Esophagus squamous epithelium (tissue), 5 donors: ENCODE measurements around the gene CELSR3. TPM values are rescaled to one million over a fixed set of nuclear protein-coding genes. Genes with fewer than 3 reads are reported as not detected.
A peak's percentile ranks its signal among the peaks of the same experiment; 100 is the strongest.

Experiments
- DNase-seq: peaks from one replicate; lab custom pipeline; 2025; lab: John Stamatoyannopoulos, UW
- H3K27ac ChIP-seq, 4 donors: fragments of 200-600 bp; sonication (generic); one replicate each; pipeline ENCODE4 v1.5.1; 2016 to 2019; ENCODE audit warnings: mild to moderate bottlenecking in 1 of 4
- H3K27me3 ChIP-seq, 4 donors: fragments of 200-600 bp; sonication (generic); 1 replicate in 3 of 4; 2 replicates in 1 of 4; pipeline versions ENCODE4 v1.5.1 to v1.6.0; 2017 to 2021; ENCODE audit warnings: antibody characterized with exemption in 1 of 4
- H3K36me3 ChIP-seq, 3 donors: fragments of 200-600 bp; sonication (generic); one replicate each; pipeline ENCODE4 v1.5.1; 2016 to 2019
- H3K4me1 ChIP-seq, 3 donors: fragments of 200-600 bp; sonication (generic); one replicate each; pipeline ENCODE4 v1.5.1; 2017 to 2019
- H3K4me3 ChIP-seq, 4 donors: fragments of 200-600 bp; sonication (generic); 1 replicate in 3 of 4; 2 replicates in 1 of 4; pipeline ENCODE4 v1.5.1; 2016 to 2019; ENCODE audit warnings: mild to moderate bottlenecking in 2 of 4, moderate library complexity in 1 of 4
- H3K9me3 ChIP-seq, 3 donors: fragments of 200-600 bp; sonication (generic); one replicate each; pipeline ENCODE4 v1.5.1; 2016 to 2019
- CTCF ChIP-seq, 6 experiments: fragments of 450-650 bp in 4 of 6; fragments of 200-600 bp in 2 of 6; sonication (generic) in 2 of 6; IDR thresholded peaks; one replicate each; pipeline ENCODE4 v1.5.1; 2016 to 2019; ENCODE audit warnings: antibody characterized with exemption in 6 of 6, mild to moderate bottlenecking in 4 of 6, moderate library complexity in 4 of 6
- POLR2A ChIP-seq, 4 donors: fragments of 450-650 bp; IDR thresholded peaks; one replicate each; pipeline ENCODE4 v1.6.1; 2017; ENCODE audit warnings: antibody characterized with exemption in 4 of 4, mild to moderate bottlenecking in 4 of 4, moderate library complexity in 3 of 4
- WGBS, 2 donors: methylation state at CpG; one replicate each; pipeline ENCODE4 v1.1.5; 2018; 5-methylcytosine and 5-hydroxymethylcytosine counted together
- intact Hi-C: fragments of 100-400 bp; cut with DNase I; formaldehyde crosslinking; loops from one replicate; pipeline ENCODE4 v1.15.0; 2022
- total RNA-seq, 4 donors: library from RNA; depleted of rRNA; stranded (reverse); fragments of >200 nt; gene quantifications; one replicate each; pipeline ENCODE4 v1.1.0, GENCODE V29; 2016
- donor health status: DM: yes; HTN: yes; CAD: no.

CELSR3 gene
- total RNA-seq, 4 donors from 2014 or later: 0.31 to 0.76 (median 0.45) TPM

DNA sequence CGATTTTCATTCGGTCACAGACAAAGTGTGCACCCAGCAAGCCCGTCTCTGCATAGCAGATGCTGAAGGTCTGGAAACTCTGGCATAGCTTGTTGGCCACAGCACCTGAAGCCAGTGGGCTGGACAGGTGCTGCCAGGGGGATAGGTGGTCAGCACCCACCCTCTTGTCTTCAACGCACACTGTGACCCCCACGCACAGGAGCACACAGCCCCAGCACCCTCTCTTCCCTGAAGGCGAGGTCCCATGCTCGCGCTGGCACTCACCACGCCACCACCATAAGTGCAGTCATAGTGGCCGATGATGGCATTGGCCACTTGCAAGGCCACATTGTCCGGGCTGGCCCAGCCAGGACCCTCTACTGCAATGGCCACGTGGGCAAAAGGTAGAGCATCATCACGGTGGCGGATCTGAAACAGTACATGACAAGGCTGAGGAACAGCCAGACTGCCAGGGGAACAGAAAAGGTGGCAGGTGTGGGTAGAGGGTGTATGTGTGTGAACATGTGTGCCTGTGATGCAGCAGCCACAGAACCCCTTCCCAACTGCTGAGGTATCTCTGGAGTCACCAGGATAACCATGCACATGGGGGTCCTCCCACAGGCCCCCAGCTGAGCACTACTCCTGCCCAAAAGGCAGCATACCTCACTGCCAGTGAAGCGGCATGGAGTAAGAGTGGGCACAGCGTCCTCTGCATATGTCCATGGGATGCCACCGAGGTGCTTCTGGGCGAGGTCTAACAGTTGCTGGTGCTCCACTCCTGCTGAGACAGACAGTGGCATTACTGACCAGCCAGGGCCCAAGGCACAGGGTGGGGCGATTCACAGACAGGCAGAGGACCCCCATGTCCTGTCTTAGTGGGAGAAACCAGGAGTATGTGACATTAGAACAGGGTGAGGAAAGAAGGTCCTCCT lies 61.7 kb downstream of the CELSR3 start:
- no peak for TF ChIP-seq POLR2A (IDR thresholded peaks at IDR 0.05)
- TF ChIP-seq CTCF (IDR thresholded peaks at IDR 0.05): no peak
- 85 to 93% methylated on average over 8 to 12 of the region's 19 CpGs for WGBS, 2 donors
- H3K4me1 ChIP-seq: peaks cover 33 to 70% (median 41%) of the 10 kb centered on the region in 3 donors
- H3K9me3 ChIP-seq: no peaks in the 10 kb centered on the region
- H3K27me3 ChIP-seq: no peaks in the 10 kb centered on the region
- no peak overlapping the region for H3K4me3 ChIP-seq
- intact Hi-C loops: no loop called here
- H3K27ac ChIP-seq: peak overlapping the region in 3 of 4 donors; percentile 88 to 90 (median 90)
- H3K36me3 ChIP-seq: peaks cover 50 to 81% (median 64%) of the 10 kb centered on the region in 3 donors
- no peak for DNase-seq

DNA sequence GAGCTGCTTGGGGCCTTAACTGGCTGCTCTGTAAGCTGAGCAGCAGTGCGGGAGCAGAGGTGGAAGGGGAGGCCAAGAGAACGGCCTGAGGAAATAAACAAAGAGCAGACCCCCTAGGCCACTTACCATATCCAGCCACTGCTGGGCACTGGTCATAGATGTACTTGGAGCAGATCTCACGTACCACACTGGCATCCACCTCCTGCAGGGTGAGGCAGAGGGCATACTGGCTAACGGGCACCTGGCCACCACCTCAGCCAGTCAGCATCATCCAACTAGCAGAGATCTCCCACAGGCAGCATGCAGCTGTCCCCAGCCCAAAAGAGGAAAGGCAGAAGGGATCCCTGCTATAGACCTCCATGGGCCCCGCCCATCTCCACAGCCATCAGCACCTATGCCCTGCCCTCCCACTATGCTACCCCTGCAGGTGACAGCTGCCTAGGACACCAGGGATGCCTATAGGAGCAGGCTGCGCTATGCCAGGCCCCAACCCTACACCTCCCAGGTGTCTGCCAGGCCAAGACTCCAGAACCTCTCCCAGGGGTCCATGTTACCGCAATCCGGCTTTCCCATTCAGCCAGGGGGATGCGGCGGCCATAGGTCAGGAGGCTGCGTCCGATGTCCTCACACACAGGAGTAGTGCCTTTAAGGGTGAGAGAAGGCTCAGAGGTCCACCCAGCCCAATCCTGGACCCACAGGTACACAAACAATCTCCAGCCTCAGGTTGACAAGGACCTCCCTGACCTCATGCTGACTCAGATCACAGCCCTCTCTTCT lies 63.0 kb downstream of the CELSR3 start:
- WGBS, 2 donors: 79 to 81% methylated on average over 9 to 10 of the region's 12 CpGs
- peaks cover 0 to 10% (median 0%) of the 10 kb centered on the region in 4 donors for H3K27me3 ChIP-seq
- no peak for DNase-seq
- intact Hi-C loops: no loop called here
- H3K9me3 ChIP-seq: no peaks in the 10 kb centered on the region
- peaks cover 46 to 78% (median 54%) of the 10 kb centered on the region in 3 donors for H3K4me1 ChIP-seq
- H3K27ac ChIP-seq: peak overlapping the region; percentile 82 to 90 (median 89)
- H3K4me3 ChIP-seq: no peak overlapping the region
- TF ChIP-seq CTCF (IDR thresholded peaks at IDR 0.05): no peak
- TF ChIP-seq POLR2A (IDR thresholded peaks at IDR 0.05): no peak
- peaks cover 40 to 68% (median 51%) of the 10 kb centered on the region in 3 donors for H3K36me3 ChIP-seq

DNA sequence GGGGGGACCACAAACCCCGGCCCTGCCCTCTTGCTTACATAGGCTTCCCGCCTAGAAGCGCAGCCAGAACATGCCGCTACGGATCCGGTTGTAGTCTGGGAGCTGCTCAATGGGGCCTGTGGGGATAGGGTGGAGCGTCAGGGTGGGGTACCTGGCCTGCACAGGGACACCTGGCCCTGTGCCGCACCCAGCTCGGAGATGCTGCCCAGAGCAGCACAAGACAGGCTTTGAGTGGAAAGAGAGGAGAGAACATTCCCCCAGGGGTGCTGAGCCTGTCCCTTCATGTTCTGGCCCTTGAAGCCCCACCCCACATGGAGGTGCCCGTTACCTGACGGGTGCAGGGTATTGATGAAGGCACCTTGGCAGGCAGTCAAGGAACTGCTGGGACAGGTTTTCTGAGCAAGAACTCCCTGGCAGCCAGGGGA lies 63.6 kb downstream of the CELSR3 start:
- Histone ChIP-seq H3K27me3 (peaks cover 0 to 16% (median 0%) of the 10 kb centered on the region in 4 donors), H3K4me1 (peaks cover 49 to 84% (median 60%) of the 10 kb centered on the region in 3 donors), H3K9me3 (no peaks in the 10 kb centered on the region), H3K27ac (peak overlapping the region; percentile 82 to 90 (median 89)), H3K4me3 (no peak overlapping the region), H3K36me3 (peaks cover 34 to 62% (median 46%) of the 10 kb centered on the region in 3 donors)
- TF ChIP-seq POLR2A (IDR thresholded peaks at IDR 0.05) (no peak), CTCF (IDR thresholded peaks at IDR 0.05) (no peak)
- intact Hi-C loops: no loop called here
- no peak for DNase-seq
- WGBS, 2 donors: 22 to 76% methylated on average over 3 to 7 of the region's 11 CpGs

DNA sequence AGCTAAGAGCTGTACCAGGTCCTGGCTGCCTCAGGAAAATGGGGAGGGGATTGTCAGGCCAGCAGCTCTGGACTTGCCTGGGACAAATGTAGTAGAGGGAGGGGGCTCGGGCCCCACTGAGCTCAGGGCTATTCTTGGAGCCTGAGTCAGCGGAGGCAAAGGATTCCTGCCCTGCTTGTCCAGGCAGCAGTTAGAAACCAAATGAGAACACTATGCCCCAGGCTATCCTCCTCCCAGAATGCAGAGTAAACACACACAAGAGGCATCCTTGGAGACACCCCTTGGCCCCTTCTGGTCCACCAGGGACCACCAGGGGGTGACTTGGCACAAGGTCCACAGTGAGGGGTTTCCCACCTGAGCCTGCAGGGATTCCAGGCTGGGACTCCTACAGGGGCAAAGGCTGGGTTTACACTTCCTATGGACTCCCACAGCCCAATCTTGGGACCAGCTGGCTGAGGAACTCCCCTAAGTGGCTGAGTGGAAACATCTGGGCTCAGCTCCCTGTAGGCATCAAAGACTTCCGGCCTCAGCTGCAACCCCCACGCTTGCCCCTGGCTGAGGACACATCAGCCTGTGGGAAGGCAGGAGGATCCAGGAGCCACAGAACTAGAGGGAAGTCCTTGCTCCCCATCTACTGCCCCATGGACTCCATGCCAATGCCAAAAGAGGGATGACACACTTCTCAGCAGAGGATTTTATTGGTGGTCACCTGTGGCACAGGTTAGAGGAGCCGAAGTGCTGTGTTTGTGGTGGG lies 64.2 kb downstream of the CELSR3 start:
- TF ChIP-seq POLR2A (IDR thresholded peaks at IDR 0.05) (no peak), CTCF (IDR thresholded peaks at IDR 0.05) (no peak)
- H3K4me3 ChIP-seq: peak overlapping the region in 1 of 4 donors; percentile 4
- intact Hi-C loops: no loop called here
- H3K27ac ChIP-seq: peak overlapping the region; percentile 82 to 90 (median 89)
- 29 to 40% methylated on average over 1 to 3 of the region's 5 CpGs for WGBS, 2 donors
- H3K4me1 ChIP-seq: peaks cover 54 to 90% (median 66%) of the 10 kb centered on the region in 3 donors
- no peaks in the 10 kb centered on the region for H3K9me3 ChIP-seq
- peaks cover 0 to 20% (median 0%) of the 10 kb centered on the region in 4 donors for H3K27me3 ChIP-seq
- no peak for DNase-seq
- H3K36me3 ChIP-seq: peaks cover 28 to 56% (median 40%) of the 10 kb centered on the region in 3 donors
